GM23338 (cell line): ENCODE data around the gene NCS1. TPM values are rescaled to one million over a fixed set of nuclear protein-coding genes. Genes with fewer than 3 reads are reported as not detected.
A peak's percentile ranks its signal among the peaks of the same experiment; 100 is the strongest.

Source experiments
- ATAC-seq: fragments of 200-7000 bp; cut with Tn5 transposase; 3 replicates; pipeline ENCODE4 v1.9.1; 2020
- DNase-seq: peaks from one replicate; pipeline ENCODE4 v3.0.0-alpha.2; 2015; ENCODE audit warnings: low spot score
- H2AFZ ChIP-seq: fragments of 200-600 bp; sonication (generic); 2 replicates; pipeline ENCODE4 v1.8.0; 2016; ENCODE audit warnings: antibody characterized with exemption, mild to moderate bottlenecking, moderate library complexity
- H3F3A ChIP-seq: fragments of 200-600 bp; sonication (generic); replicated peaks from 2 replicates; pipeline ENCODE4 v1.8.0; 2017; ENCODE audit warnings: antibody characterized with exemption, mixed run types, low read depth
- H3K27ac ChIP-seq: fragments of 200-600 bp; sonication (generic); 2 replicates; pipeline ENCODE4 v1.6.1; 2016; ENCODE audit warnings: low read depth
- H3K27me3 ChIP-seq: fragments of 200-600 bp; sonication (generic); 2 replicates; pipeline ENCODE4 v1.8.0; 2016; ENCODE audit warnings: mild to moderate bottlenecking, mixed run types, moderate library complexity; ENCODE audit not compliant: insufficient read depth
- H3K36me3 ChIP-seq: fragments of 200-600 bp; sonication (generic); 2 replicates; pipeline ENCODE4 v1.8.0; 2016; ENCODE audit warnings: mild to moderate bottlenecking; ENCODE audit not compliant: insufficient read depth
- H3K4me1 ChIP-seq: fragments of 200-600 bp; sonication (generic); 2 replicates; pipeline ENCODE4 v1.8.0; 2016; ENCODE audit warnings: mild to moderate bottlenecking, moderate library complexity; ENCODE audit not compliant: insufficient read depth
- H3K4me2 ChIP-seq: fragments of 200-600 bp; sonication (generic); 2 replicates; pipeline ENCODE4 v1.7.1; 2017; ENCODE audit warnings: mixed run types
- H3K4me3 ChIP-seq: fragments of 200-600 bp; sonication (generic); 2 replicates; pipeline ENCODE4 v1.6.1; 2016; ENCODE audit warnings: mixed run types
- H3K79me2 ChIP-seq: fragments of 200-600 bp; sonication (generic); replicated peaks from 2 replicates; pipeline ENCODE4 v1.8.0; 2017; ENCODE audit warnings: mild to moderate bottlenecking; ENCODE audit not compliant: insufficient read depth
- H3K9me2 ChIP-seq: fragments of 200-600 bp; sonication (generic); 2 replicates; pipeline ENCODE4 v1.8.0; 2017; ENCODE audit not compliant: insufficient read depth
- H4K20me1 ChIP-seq: fragments of 200-600 bp; sonication (generic); replicated peaks from 2 replicates; pipeline ENCODE4 v1.8.0; 2017; ENCODE audit warnings: mild to moderate bottlenecking; ENCODE audit not compliant: insufficient read depth
- H3K27ac Mint-ChIP-seq: 2 replicates; pipeline ENCODE4 v1.8.0; 2020; ENCODE audit warnings: inconsistent platforms, mild to moderate bottlenecking, moderate library complexity, mixed read lengths
- H3K27me3 Mint-ChIP-seq: 3 replicates; pipeline ENCODE4 v1.8.0; 2022; ENCODE audit warnings: low read depth, mild to moderate bottlenecking, moderate library complexity, mixed read lengths, inconsistent platforms; ENCODE audit not compliant: insufficient read depth, poor library complexity
- H3K36me3 Mint-ChIP-seq: 3 replicates; pipeline ENCODE4 v1.8.0; 2021; ENCODE audit warnings: low read depth, mild to moderate bottlenecking, inconsistent platforms, moderate library complexity, mixed read lengths
- H3K4me1 Mint-ChIP-seq: 3 replicates; pipeline ENCODE4 v1.8.0; 2020; ENCODE audit warnings: mild to moderate bottlenecking, inconsistent platforms, mixed read lengths
- H3K4me3 Mint-ChIP-seq: 3 replicates; pipeline ENCODE4 v1.8.0; 2021; ENCODE audit warnings: moderate library complexity, mild to moderate bottlenecking, inconsistent platforms, mixed read lengths
- H3K9me3 Mint-ChIP-seq: 3 replicates; pipeline ENCODE4 v1.8.0; 2020; ENCODE audit warnings: moderate library complexity, mild to moderate bottlenecking, inconsistent platforms, mixed read lengths
- CREB1 ChIP-seq: fragments of 250-450 bp; sonication (Bioruptor Pico); IDR thresholded peaks from 2 replicates; pipeline ENCODE4 v1.5.0; 2020; ENCODE audit warnings: low read depth, mild to moderate bottlenecking, moderate library complexity
- EZH2phosphoT487 ChIP-seq: fragments of 200-600 bp; sonication (generic); IDR thresholded peaks from one replicate; pipeline ENCODE4 v1.8.1; 2018; ENCODE audit warnings: antibody characterized with exemption; ENCODE audit not compliant: unreplicated experiment
- JUNB ChIP-seq: IDR thresholded peaks from one replicate; pipeline ENCODE4 v1.6.1; 2016; ENCODE audit warnings: antibody characterized with exemption; ENCODE audit not compliant: unreplicated experiment
- NANOG ChIP-seq: IDR thresholded peaks from 2 replicates; pipeline ENCODE4 v1.6.1; 2016; ENCODE audit warnings: antibody characterized with exemption, borderline replicate concordance
- ZNF114 ChIP-seq: fragments of 250-450 bp; sonication (Bioruptor Pico); IDR thresholded peaks from 2 replicates; pipeline ENCODE4 v1.5.0; 2020; ENCODE audit warnings: mild to moderate bottlenecking, moderate library complexity
- polyA plus RNA-seq: library from polyadenylated mRNA; unstranded; fragments of >200 nt; fragmentation: Nextera tagmentation; extraction: Ambion mirVana; gene quantifications from 2 replicates; pipeline ENCODE4 v1.2.1, GENCODE V29; 2016
- total RNA-seq: library from RNA; depleted of rRNA; stranded (reverse); fragments of >200 nt; shearing (Covaris generic); gene quantifications from 2 replicates; pipeline ENCODE4 v1.2.3, GENCODE V29; 2014
- TF ChIP-seq, protein P1 (sequence below): fragments of 250-450 bp; sonication (Bioruptor Pico); IDR thresholded peaks from 2 replicates; pipeline ENCODE4 v1.5.0; 2020; ENCODE audit warnings: mild to moderate bottlenecking, moderate library complexity
- TF ChIP-seq, protein P2 (sequence below): IDR thresholded peaks from 2 replicates; pipeline ENCODE4 v1.6.1; 2016; ENCODE audit warnings: antibody characterized with exemption

The NCS1 gene
- total and polyA plus RNA-seq, 2 experiments from 2014 or later: 8.2 to 34.3 TPM

DNA sequence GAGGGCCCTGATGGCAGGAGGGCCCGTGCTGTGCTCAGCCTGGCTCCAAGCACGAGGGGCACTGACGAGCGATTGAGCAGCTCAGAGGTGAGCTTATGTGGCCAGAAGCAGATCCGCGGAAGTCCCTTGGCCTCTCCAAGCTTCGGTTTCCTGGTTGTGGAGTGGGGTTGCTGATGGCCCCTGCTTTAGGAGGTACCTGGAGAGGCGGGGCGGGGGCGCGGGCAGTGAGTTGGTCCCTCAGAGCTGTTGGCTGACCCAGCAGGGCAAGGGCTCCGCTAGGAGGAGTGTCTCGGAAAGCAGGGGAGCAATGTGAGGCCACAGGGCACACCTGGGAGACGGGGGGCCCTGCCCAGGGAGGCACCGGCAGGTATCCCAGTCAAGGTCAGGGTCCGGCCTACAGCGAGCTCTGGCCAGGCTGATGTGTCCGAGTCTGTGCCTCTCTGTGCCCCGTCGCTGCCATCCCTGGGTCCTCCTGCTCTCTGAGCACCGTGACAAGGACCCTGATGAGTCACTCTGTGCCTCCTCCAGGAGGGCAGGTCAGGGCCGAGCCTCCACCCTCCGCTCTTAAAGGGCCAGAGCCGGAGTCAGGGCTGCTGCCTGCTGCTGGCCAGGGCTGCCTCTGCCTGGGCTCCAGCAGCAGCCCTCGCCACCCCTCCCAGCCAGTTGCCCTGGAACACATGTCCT lies 14.8 kb downstream of the NCS1 start:
- H3K27ac ChIP-seq: peak overlapping the region; percentile 69; the same call in 1 of the 2 replicates
- TF ChIP-seq NANOG (no peak), CREB1 (CRISPR knock-in tag) (no peak), ZNF114 (CRISPR knock-in tag) (no peak), JUNB (no peak), EZH2phosphoT487 (no peak)
- TF ChIP-seq, protein P1, sequence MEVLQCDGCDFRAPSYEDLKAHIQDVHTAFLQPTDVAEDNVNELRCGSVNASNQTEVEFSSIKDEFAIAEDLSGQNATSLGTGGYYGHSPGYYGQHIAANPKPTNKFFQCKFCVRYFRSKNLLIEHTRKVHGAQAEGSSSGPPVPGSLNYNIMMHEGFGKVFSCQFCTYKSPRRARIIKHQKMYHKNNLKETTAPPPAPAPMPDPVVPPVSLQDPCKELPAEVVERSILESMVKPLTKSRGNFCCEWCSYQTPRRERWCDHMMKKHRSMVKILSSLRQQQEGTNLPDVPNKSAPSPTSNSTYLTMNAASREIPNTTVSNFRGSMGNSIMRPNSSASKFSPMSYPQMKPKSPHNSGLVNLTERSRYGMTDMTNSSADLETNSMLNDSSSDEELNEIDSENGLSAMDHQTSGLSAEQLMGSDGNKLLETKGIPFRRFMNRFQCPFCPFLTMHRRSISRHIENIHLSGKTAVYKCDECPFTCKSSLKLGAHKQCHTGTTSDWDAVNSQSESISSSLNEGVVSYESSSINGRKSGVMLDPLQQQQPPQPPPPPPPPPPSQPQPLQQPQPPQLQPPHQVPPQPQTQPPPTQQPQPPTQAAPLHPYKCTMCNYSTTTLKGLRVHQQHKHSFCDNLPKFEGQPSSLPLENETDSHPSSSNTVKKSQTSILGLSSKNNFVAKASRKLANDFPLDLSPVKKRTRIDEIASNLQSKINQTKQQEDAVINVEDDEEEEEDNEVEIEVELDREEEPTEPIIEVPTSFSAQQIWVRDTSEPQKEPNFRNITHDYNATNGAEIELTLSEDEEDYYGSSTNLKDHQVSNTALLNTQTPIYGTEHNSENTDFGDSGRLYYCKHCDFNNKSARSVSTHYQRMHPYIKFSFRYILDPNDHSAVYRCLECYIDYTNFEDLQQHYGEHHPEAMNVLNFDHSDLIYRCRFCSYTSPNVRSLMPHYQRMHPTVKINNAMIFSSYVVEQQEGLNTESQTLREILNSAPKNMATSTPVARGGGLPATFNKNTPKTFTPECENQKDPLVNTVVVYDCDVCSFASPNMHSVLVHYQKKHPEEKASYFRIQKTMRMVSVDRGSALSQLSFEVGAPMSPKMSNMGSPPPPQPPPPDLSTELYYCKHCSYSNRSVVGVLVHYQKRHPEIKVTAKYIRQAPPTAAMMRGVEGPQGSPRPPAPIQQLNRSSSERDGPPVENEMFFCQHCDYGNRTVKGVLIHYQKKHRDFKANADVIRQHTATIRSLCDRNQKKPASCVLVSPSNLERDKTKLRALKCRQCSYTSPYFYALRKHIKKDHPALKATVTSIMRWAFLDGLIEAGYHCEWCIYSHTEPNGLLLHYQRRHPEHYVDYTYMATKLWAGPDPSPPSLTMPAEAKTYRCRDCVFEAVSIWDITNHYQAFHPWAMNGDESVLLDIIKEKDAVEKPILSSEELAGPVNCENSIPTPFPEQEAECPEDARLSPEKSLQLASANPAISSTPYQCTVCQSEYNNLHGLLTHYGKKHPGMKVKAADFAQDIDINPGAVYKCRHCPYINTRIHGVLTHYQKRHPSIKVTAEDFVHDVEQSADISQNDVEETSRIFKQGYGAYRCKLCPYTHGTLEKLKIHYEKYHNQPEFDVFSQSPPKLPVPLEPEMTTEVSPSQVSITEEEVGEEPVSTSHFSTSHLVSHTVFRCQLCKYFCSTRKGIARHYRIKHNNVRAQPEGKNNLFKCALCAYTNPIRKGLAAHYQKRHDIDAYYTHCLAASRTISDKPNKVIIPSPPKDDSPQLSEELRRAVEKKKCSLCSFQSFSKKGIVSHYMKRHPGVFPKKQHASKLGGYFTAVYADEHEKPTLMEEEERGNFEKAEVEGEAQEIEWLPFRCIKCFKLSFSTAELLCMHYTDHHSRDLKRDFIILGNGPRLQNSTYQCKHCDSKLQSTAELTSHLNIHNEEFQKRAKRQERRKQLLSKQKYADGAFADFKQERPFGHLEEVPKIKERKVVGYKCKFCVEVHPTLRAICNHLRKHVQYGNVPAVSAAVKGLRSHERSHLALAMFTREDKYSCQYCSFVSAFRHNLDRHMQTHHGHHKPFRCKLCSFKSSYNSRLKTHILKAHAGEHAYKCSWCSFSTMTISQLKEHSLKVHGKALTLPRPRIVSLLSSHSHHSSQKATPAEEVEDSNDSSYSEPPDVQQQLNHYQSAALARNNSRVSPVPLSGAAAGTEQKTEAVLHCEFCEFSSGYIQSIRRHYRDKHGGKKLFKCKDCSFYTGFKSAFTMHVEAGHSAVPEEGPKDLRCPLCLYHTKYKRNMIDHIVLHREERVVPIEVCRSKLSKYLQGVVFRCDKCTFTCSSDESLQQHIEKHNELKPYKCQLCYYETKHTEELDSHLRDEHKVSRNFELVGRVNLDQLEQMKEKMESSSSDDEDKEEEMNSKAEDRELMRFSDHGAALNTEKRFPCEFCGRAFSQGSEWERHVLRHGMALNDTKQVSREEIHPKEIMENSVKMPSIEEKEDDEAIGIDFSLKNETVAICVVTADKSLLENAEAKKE: no peak
- TF ChIP-seq, protein P2, sequence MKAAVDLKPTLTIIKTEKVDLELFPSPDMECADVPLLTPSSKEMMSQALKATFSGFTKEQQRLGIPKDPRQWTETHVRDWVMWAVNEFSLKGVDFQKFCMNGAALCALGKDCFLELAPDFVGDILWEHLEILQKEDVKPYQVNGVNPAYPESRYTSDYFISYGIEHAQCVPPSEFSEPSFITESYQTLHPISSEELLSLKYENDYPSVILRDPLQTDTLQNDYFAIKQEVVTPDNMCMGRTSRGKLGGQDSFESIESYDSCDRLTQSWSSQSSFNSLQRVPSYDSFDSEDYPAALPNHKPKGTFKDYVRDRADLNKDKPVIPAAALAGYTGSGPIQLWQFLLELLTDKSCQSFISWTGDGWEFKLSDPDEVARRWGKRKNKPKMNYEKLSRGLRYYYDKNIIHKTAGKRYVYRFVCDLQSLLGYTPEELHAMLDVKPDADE: no peak
- peaks cover 18% of the 10 kb centered on the region for H3K27me3 Mint-ChIP-seq
- H3K9me2 ChIP-seq: no peaks in the 10 kb centered on the region
- no peaks in the 10 kb centered on the region; the same call in 2 of the 3 replicates for H3K9me3 Mint-ChIP-seq
- peaks cover 24% of the 10 kb centered on the region; the same call in 1 of the 2 replicates for H3K4me1 ChIP-seq
- peaks cover 67% of the 10 kb centered on the region for H3K79me2 ChIP-seq
- no peak overlapping the region for H3K4me3 ChIP-seq
- H3K27me3 ChIP-seq: no peaks in the 10 kb centered on the region
- H3K36me3 ChIP-seq: no peaks in the 10 kb centered on the region
- H2AFZ ChIP-seq: no peak overlapping the region
- H3K27ac Mint-ChIP-seq: no peak overlapping the region; the same call in 1 of the 2 replicates
- ATAC-seq: peak; percentile 72
- H3K36me3 Mint-ChIP-seq: no peaks in the 10 kb centered on the region
- no peak overlapping the region for H3K4me2 ChIP-seq
- H3K4me3 Mint-ChIP-seq: peak overlapping the region; percentile 19; the same call in 2 of the 3 replicates
- peak; percentile 60 for DNase-seq
- H3F3A ChIP-seq: no peaks in the 10 kb centered on the region
- H3K4me1 Mint-ChIP-seq: peaks cover 36% of the 10 kb centered on the region
- H4K20me1 ChIP-seq: peaks cover 16% of the 10 kb centered on the region; the same call in 1 of the 2 replicates
